GM11168 (cell line): ENCODE results near the gene SRSF3.

Source experiments
- in situ Hi-C: fragments of 300-500 bp; cut with MboI; formaldehyde crosslinking; loops from one replicate; pipeline ENCODE4 v1.12.0; 2022; ENCODE audit warnings: low sequenced_read_pairs; ENCODE audit not compliant: unreplicated experiment

The SRSF3 gene

GRCh38 chr6:36594029-36594815, at the start of gene SRSF3:
Gene SRSF3, plus strand, starts transcription at chr6:36594362. Its CDS starts 2,401 bp downstream, at chr6:36596763.
- in situ Hi-C loops, result no loop called here

- in situ Hi-C loops, result no loop called here
These were observed 48.3 kb upstream of the SRSF3 start for GRCh38 chr6:36545767-36546307.

GRCh38 chr6:36546308-36546919, 47.7 kb upstream of the SRSF3 start:
- in situ Hi-C loops, result no loop called here

DNA sequence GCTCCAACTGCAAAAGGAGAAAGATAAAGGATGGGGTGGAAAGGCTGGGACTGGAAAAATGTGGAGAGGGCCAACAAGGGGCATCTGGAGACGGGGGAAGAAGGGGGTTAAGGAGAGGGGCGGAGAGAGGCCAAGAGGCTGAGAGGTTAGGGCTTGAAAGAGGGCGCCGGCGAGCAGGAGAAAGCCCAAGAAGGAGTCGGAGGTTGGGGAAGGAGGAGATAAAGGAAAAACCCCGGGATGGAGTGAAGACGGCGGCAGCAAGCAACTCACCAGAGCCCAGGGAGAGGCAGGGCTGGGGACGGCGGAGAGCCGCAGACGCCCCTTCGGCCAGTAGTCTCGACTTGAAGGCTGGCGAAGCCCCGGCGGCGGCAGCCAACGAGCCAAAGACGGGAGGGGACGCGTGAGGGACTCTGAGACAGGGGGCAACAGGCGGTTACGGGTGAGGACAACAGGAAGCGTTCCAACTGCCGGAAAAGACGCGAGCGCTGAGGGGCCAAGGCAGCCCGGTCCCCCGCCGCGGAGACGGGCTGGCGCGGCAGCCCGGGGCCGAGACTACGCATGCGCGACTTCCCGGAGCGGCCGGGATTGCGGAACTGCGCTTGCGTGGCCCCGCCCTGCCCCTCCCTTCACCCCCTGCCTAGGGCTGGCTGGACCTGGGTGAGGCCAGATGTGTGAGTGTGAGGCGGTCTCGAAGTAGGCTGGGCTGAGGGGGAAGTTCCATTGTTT, 47.1 kb upstream of the SRSF3 start, which contains the start of gene STK38:
Gene STK38 (minus strand): TSS at position 560 of the 726 bp plus-strand sequence. CDS start 7,277 bp downstream, outside the sequence.
- in situ Hi-C loops, result no loop called here

GRCh38 chr6:36547646-36548400, 46.3 kb upstream of the SRSF3 start:
- in situ Hi-C loops, result no loop called here

DNA sequence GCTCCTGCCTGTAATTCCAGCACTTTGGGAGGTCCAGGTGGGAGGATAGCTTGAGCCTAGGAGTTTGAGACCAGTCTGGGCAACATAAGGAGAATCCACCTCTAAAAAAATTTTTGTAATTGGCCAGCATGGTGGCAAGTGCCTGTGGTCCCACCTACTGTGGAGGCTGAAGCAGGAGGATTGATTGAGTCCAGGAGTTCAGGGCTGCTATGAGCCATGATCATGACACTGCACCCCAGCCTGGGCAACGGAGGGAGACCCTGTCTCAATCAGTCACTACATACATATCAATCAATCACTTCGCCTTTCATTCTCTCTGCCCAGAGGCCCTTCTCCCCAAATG, 45.8 kb upstream of the SRSF3 start:
- in situ Hi-C loops, result no loop called here

DNA sequence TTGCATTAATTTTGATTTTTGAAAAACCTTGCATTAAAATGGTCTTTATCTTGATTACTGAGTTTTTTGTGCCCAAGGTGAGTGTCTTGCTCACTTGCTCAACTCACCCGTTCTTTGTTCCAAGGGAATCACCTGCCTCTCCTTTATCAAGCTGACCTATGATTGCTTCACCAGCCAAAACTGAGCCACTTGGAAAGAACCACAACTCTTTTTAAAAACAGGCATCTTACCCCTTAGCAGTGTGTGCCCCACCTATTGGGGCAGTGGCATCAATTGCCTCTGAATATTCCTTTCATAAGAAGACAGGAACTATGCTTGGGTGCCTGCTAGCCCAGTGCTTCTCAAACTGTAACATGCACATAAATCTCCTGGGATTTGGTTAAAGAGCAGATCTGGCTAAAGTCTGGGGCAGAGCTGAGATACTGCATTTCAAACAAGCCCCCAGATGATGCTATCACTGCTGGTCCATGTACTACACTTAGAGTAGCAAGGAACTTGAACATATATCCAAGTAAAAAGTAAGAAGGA, 43.6 kb upstream of the SRSF3 start:
- in situ Hi-C loops, result no loop called here

DNA sequence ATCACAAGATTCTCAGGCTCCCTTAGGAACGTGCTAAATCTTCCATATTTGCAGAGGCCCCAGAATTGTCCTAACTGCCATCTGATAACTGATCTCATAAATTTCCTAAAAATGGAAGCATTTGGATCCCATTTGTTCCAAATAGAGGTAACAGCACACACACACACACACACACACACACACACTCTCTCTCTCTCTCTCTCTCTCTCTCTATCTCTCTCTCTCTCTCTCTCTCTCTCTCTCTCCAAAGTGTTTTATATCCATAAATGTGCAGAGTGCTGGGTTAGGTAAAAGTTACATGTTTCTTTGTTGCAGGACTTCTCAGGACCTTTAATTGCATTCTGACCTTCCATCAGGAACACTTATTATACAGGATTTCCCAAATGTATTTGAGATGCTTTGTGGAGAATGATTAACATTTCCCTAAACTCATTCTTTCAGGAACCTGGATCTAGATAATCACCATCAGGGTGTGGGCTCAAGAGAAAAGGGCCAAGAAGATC, 38.4 kb upstream of the SRSF3 start:
- in situ Hi-C loops, result no loop called here

DNA sequence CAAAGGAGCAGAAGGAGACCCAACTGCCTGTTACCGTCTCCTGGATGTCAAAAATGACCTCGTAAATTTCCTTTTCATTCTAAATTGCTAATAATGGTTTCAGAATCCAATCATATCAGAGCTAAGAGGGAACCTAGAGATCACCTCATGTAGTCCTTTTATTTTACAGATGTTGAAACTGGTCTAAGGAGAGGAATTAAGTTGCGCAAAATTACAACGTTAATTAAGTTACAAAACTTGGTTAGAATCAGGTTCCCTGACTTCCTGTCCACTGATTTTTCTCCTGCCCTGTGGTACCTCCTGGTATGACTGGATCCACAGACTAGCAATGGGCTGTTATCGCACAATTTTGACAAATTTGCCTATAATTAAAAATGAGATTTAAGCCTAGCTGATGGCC, 37.9 kb upstream of the SRSF3 start:
- in situ Hi-C loops, result no loop called here

DNA sequence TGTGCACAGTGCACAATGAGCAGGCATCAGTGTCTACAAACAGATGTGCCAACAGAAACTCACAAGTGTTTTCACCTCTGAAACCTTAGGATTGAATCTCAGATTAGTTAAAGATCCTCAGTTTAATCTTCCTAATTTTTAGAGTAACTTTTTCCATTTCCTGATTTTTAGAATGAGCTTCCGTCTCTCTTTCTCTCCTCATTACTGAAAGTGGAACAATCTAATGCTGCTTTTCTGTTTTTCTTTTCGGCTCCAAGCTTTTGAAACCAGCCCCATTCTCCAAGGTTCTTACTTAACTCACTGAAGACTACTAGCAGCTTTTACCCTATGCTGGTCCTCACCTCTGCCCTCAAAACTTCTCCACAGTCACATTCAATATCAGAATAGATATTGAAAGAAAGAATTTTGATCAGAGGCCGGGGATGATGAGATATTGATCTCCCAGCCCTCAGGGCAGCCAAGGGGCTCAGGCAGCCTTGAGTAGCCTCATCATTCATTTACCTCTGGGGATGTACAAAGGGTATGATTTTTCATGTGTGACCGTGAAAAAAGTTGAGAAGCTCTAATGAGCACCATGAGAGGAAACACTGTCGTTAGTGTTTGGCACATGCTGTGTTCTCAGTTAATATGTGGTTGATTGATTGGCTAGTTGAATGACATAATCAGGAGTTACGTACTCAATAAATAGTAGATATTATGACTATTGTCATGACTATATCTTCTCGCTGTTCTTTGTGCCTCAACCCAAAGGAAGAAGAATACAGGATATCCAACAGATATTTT, 35.0 kb upstream of the SRSF3 start:
- in situ Hi-C loops, result no loop called here

GRCh38 chr6:36560822-36561221, 33.3 kb upstream of the SRSF3 start:
- in situ Hi-C loops, result no loop called here

DNA sequence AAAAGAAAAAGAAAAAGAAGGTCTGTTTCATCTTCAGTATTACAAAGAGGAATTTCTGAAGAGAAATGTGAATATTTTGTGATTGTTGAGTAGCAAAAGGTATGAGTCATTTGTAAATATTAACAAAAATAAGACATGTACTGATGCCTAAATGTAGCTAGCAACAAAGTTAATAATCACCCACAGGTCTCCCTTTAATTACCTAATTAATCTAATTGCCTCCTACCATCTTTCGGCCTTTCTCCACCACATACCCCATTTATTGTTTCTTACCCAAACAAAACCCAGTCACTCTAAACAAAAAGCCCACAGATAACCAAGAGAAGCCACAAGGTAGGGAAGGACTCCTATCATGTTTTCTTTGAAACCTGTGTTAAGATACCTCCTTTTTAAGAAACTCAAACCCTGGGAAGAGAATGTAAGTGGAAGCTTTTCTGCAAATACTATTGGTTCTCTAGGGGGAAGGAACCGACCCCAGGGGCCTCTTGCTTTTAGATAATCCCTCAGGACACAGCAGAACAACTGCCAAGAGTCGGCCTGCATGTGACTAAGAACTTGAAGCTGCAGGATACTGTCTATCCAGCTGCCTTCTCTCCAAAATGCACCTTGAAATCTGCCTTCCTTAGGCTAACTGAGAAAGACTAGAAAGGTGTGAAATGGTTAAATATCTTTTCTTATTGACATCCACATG, 30.8 kb upstream of the SRSF3 start:
- in situ Hi-C loops, result no loop called here

DNA sequence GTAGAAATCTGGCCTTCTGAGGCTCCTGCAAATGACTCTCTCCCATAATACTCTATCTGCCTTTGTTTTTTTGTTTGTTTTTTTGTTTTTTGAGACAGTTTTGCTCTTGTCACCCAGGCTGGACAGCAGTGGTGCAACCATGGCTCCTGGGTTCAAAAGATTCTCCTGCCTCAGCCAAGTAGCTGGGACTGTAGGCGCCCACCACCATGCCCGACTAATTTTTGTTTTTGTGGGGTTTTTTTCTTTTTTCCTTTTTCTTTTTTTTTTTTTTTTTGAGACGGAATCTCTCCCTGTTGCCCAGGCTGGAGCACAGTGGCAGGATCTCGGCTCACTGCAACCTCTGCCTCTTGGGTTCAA, 30.3 kb upstream of the SRSF3 start:
- in situ Hi-C loops, result no loop called here

DNA sequence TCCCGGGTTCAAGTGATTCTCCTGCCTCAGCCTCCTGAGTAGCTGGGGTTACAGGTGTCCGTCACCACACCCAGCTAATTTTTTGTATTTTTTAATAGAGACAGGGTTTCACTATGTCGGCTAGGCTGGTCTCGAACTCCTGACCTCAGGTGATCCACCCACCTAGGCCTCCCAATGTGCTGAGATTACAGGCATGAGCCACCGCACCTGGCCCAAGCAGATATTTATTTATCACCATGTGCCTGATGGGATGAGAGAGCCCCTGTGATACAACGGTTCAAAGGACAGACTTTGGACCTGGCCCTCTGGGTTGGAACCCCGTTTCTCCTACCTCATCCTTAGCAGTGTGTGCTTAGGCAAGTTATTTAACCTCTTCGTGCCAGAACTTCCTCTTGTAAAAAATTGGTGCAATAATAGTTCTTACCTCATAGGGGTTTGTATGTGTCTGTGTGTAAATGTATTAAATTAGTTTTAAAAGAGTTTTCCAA, 27.7 kb upstream of the SRSF3 start:
- in situ Hi-C loops, result no loop called here

DNA sequence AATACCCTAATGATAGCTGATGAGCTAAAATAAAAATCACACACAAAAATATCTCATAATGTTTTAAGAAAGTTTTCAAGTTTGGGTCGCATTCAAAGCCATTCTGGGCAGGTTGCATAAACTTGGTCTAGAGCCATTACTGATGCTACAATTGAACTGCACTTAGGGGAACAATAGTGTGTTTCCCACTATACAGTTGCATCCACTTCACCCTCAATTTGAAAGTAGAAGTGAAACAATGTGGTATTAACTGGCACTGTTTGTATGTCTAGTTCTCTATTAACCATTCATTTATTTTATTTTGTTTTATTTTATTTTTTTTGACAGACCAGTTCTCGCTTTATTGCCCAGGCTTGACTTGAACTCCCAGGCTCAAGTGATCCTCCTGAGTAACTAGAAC, 23.9 kb upstream of the SRSF3 start:
- in situ Hi-C loops, result no loop called here

- in situ Hi-C loops, result no loop called here
These were observed 22.8 kb upstream of the SRSF3 start for GRCh38 chr6:36571122-36572043.
